Nephron progenitor cell (in vitro differentiated cells): Measurements from ENCODE around the gene RFX2.
"Not testable (repeated sequence)": the region's sequence is repeated elsewhere in the genome, so short reads cannot be mapped to it uniquely, and the experiment has no call there.

ENCODE experiments used
- DNase-seq: peaks from one replicate; pipeline ENCODE4 v3.0.0; 2021
- H3K27ac Mint-ChIP-seq: 2 replicates; pipeline ENCODE4 v1.8.0; 2021; ENCODE audit warnings: mild to moderate bottlenecking, moderate library complexity, mixed read lengths
- H3K27me3 Mint-ChIP-seq: 2 replicates; pipeline ENCODE4 v1.8.0; 2021; ENCODE audit warnings: mild to moderate bottlenecking, low read depth, mixed read lengths; ENCODE audit not compliant: poor library complexity
- H3K36me3 Mint-ChIP-seq: 2 replicates; pipeline ENCODE4 v1.8.0; 2021; ENCODE audit warnings: low read depth, mixed read lengths
- H3K4me1 Mint-ChIP-seq: 2 replicates; pipeline ENCODE4 v1.8.0; 2021; ENCODE audit warnings: mixed read lengths
- H3K4me3 Mint-ChIP-seq: 2 replicates; pipeline ENCODE4 v1.8.0; 2021; ENCODE audit warnings: mild to moderate bottlenecking, moderate library complexity, mixed read lengths
- H3K9me3 Mint-ChIP-seq: 2 replicates; pipeline ENCODE4 v1.8.0; 2021; ENCODE audit warnings: mild to moderate bottlenecking, moderate library complexity, mixed read lengths
- CTCF ChIP-seq: fragments of 200-600 bp; sonication (generic); IDR thresholded peaks from 2 replicates; pipeline ENCODE4 v1.5.0; 2021; ENCODE audit warnings: antibody characterized with exemption

Gene RFX2

GRCh38 chr19:5967994-5968430 is 142.3 kb downstream of the RFX2 start:
- no peak overlapping the region for H3K4me3 Mint-ChIP-seq

GRCh38 chr19:5967571-5967970 is 142.7 kb downstream of the RFX2 start:
- peaks cover 71% of the 10 kb centered on the region for H3K4me1 Mint-ChIP-seq
- no peaks in the 10 kb centered on the region for H3K27me3 Mint-ChIP-seq
- H3K9me3 Mint-ChIP-seq = no peaks in the 10 kb centered on the region
- H3K36me3 Mint-ChIP-seq = peaks cover 6% of the 10 kb centered on the region
- no peak for TF ChIP-seq CTCF
- no peak for DNase-seq
- peak overlapping the region; percentile 85 for H3K27ac Mint-ChIP-seq
- H3K4me3 Mint-ChIP-seq = no peak overlapping the region

More at GRCh38 chr19:5967994-5968430, 142.3 kb downstream of the RFX2 start:
- TF ChIP-seq CTCF = peak; percentile 82
- Mint-ChIP-seq H3K27ac (peak overlapping the region; percentile 97), H3K27me3 (no peaks in the 10 kb centered on the region), H3K4me1 (peaks cover 66% of the 10 kb centered on the region), H3K9me3 (no peaks in the 10 kb centered on the region), H3K36me3 (peaks cover 8% of the 10 kb centered on the region)
- peak; percentile 74 for DNase-seq

GRCh38 chr19:5966941-5967340 is 143.4 kb downstream of the RFX2 start:
- Mint-ChIP-seq H3K27me3 (no peaks in the 10 kb centered on the region), H3K4me3 (no peak overlapping the region), H3K36me3 (no peaks in the 10 kb centered on the region), H3K27ac (peak overlapping the region; percentile 53), H3K4me1 (peaks cover 77% of the 10 kb centered on the region), H3K9me3 (no peaks in the 10 kb centered on the region)
- TF ChIP-seq CTCF = no peak
- DNase-seq = no peak

- Mint-ChIP-seq H3K4me3 (no peak overlapping the region), H3K36me3 (no peaks in the 10 kb centered on the region), H3K27ac (peak overlapping the region; percentile 53), H3K27me3 (no peaks in the 10 kb centered on the region), H3K4me1 (peaks cover 81% of the 10 kb centered on the region), H3K9me3 (no peaks in the 10 kb centered on the region)
- DNase-seq = no peak
- TF ChIP-seq CTCF = no peak
These were observed 144.1 kb downstream of the RFX2 start for GRCh38 chr19:5966215-5966614.

GRCh38 chr19:5964816-5965565 is 145.3 kb downstream of the RFX2 start:
- Mint-ChIP-seq H3K36me3 (no peaks in the 10 kb centered on the region), H3K27me3 (no peaks in the 10 kb centered on the region), H3K9me3 (no peaks in the 10 kb centered on the region), H3K27ac (no peak overlapping the region), H3K4me1 (peaks cover 85% of the 10 kb centered on the region), H3K4me3 (no peak overlapping the region)
- no peak for TF ChIP-seq CTCF
- no peak for DNase-seq

- no peak for TF ChIP-seq CTCF
- no peak for DNase-seq
- H3K9me3 Mint-ChIP-seq = no peaks in the 10 kb centered on the region
- H3K27me3 Mint-ChIP-seq = no peaks in the 10 kb centered on the region
- H3K4me3 Mint-ChIP-seq = no peak overlapping the region
- H3K36me3 Mint-ChIP-seq = no peaks in the 10 kb centered on the region
- peaks cover 85% of the 10 kb centered on the region for H3K4me1 Mint-ChIP-seq
- H3K27ac Mint-ChIP-seq = peak overlapping the region; percentile 77
These were observed 146.4 kb downstream of the RFX2 start for GRCh38 chr19:5963855-5964254.

GRCh38 chr19:5963259-5963658 is 147.0 kb downstream of the RFX2 start:
- H3K36me3 Mint-ChIP-seq, H3K27me3 Mint-ChIP-seq, H3K9me3 Mint-ChIP-seq, H3K4me3 Mint-ChIP-seq, DNase-seq: not testable (repeated sequence)
- Mint-ChIP-seq H3K4me1 (peaks cover 84% of the 10 kb centered on the region), H3K27ac (peak overlapping the region; percentile 57)
